ENCODE results near the gene CHI3L1.

Gene CHI3L1

GRCh38 chr1:203129501-203130231 is 56.8 kb downstream of the CHI3L1 start:
- H3K4me3 ChIP-seq (ENCODE audit: low read depth, low read length), result no peak overlapping the region
- TF ChIP-seq CTCF (IDR thresholded peaks at IDR 0.05; ENCODE audit: low read depth, low read length), result no peak

All from WI38 (cell line).